Kidney (tissue), 14 donors: ENCODE measurements around the gene PEX14. TPM values are rescaled to one million over a fixed set of nuclear protein-coding genes. Genes with fewer than 3 reads are reported as not detected.

Experiments
- DNase-seq, 5 donors: peaks; one replicate each; pipeline ENCODE4 v3.0.0-alpha.2; 2013 to 2020
- FAIRE-seq: peaks from 2 replicates; lab custom pipeline; 2012; peaks lifted over from hg19 to GRCh38; lab: Jason Lieb, UNC
- H3K27ac ChIP-seq, 2 donors: one replicate each; pipeline ENCODE4 v1.7.0; 2013; ENCODE audit warnings: low read depth in 2 of 2, low read length in 2 of 2, inconsistent platforms in 1 of 2
- H3K27me3 ChIP-seq: one replicate; pipeline ENCODE4 v1.7.1; 2013; ENCODE audit warnings: low read length, inconsistent platforms; ENCODE audit not compliant: control insufficient read depth, insufficient read depth
- H3K36me3 ChIP-seq, 3 donors: one replicate each; pipeline versions ENCODE4 v1.7.0 to v1.7.1; 2013; ENCODE audit warnings: low read length in 3 of 3, control low read depth in 1 of 3, inconsistent platforms in 1 of 3; ENCODE audit not compliant: insufficient read depth in 3 of 3, control insufficient read depth in 2 of 3
- H3K4me1 ChIP-seq, 3 donors: one replicate each; pipeline versions ENCODE4 v1.7.0 to v1.7.1; 2013; ENCODE audit warnings: low read length in 3 of 3, inconsistent platforms in 1 of 3, low read depth in 1 of 3; ENCODE audit not compliant: control insufficient read depth in 2 of 3, insufficient read depth in 2 of 3
- H3K4me3 ChIP-seq, 3 donors: one replicate each; pipeline versions ENCODE4 v1.7.0 to v1.8.1; 2013; ENCODE audit warnings: low read length in 3 of 3, control low read depth in 1 of 3, inconsistent platforms in 1 of 3
- H3K9ac ChIP-seq, 3 donors: one replicate each; pipeline versions ENCODE4 v1.7.0 to v1.7.1; 2013; ENCODE audit warnings: low read length in 3 of 3, control low read depth in 1 of 3, inconsistent platforms in 1 of 3
- H3K9me3 ChIP-seq, 3 donors: one replicate each; pipeline versions ENCODE4 v1.7.0 to v1.7.1; 2013; ENCODE audit warnings: low read length in 3 of 3, control low read depth in 1 of 3, inconsistent platforms in 1 of 3; ENCODE audit not compliant: control insufficient read depth in 2 of 3, insufficient read depth in 1 of 3
- intact Hi-C: fragments of 100-400 bp; cut with DNase I; formaldehyde crosslinking; loops from one replicate; pipeline ENCODE4 v1.11.1; 2022
- polyA plus RNA-seq: library from polyadenylated mRNA; stranded (reverse); fragments of 350-450 nt; fragmentation: Illumina TruSeq; extraction: RNeasy Lipid Tissue Mini Kit (QIAGEN cat#74804); gene quantifications from one replicate; pipeline ENCODE4 v1.2.3, GENCODE V29; 2014; ENCODE audit warnings: low read depth, low replicate concordance; ENCODE audit not compliant: insufficient read depth
- total RNA-seq: library from RNA; stranded (reverse); fragmentation: NEBNext Ultra II Directional; extraction: Animal tissue kit (Norgen Biotek cat#: 25700); gene quantifications from one replicate; pipeline ENCODE4 v1.2.1, GENCODE V29; 2021
- TF ChIP-seq, protein P1 (sequence below): IDR thresholded peaks from 3 replicates; pipeline ENCODE4 v1.5.1; 2012; ENCODE audit warnings: mild to moderate bottlenecking, moderate library complexity, borderline replicate concordance; ENCODE audit not compliant: insufficient read depth; ENCODE audit errors: extremely low read depth
- donor health status: control.
- donor health status: control.
- donor health status: control.
- donor health status: control.
- donor health status: control.
- donor health status: DM: yes; HTN: yes; CAD: no.
- donor health status: Normal renal cell carcinoma (clear cell type).

PEX14 gene
- total and polyA plus RNA-seq, 2 donors from 2014 or later, result 22.8 to 25.8 TPM

DNA sequence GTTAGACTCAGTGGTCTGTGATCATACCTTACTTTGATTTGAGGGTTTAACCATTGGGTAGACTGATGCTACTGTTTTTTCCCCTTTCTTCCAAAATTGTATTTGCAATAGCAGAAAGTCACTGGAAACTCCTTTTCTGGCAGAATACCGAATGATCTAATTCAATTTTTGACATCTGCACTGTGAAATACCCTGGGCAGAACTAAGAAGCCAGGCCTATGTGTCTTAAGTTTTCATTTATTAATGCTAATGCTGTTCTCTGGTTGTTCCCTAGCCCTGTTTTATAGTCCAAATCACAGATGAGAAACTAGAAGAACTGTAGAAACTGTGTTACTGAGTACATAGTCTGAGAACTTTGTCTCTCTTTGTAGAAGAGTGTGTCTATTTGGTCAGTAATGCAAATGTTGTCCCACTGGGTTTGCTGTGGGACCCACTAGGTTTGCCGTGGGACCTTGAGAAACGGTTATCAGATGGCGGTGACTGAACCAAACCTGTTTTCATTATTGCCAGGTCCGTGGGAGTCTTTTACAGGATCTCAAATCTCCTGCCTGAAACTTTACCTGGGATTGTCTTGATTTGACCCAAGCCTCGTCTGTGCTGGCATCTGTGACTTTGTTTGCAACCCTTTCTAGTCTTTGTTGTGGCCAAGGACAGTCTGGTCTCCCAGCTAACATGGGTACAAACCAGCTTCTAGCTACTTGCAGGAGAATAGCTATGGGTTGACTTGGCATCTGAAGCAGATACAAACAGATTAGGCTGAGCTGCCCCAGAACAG is 41.4 kb downstream of the PEX14 start:
- Histone ChIP-seq H3K4me1 (peaks cover 0 to 17% (median 17%) of the 10 kb centered on the region in 3 donors), H3K27ac (peak overlapping the region in 1 of 2 donors; percentile 4), H3K4me3 (no peak overlapping the region), H3K36me3 (no peaks in the 10 kb centered on the region), H3K27me3 (no peaks in the 10 kb centered on the region), H3K9me3 (no peaks in the 10 kb centered on the region), H3K9ac (peak overlapping the region in 1 of 3 donors; percentile 23)
- FAIRE-seq (no peak), DNase-seq (peak in 2 of 5 donors; percentile 11 to 42)
- intact Hi-C loops, result loop anchor here (10.0 kb wide), 1 partner anchor 349 kb away; no protein-coding TSS in a partner anchor
- TF ChIP-seq, protein P1, sequence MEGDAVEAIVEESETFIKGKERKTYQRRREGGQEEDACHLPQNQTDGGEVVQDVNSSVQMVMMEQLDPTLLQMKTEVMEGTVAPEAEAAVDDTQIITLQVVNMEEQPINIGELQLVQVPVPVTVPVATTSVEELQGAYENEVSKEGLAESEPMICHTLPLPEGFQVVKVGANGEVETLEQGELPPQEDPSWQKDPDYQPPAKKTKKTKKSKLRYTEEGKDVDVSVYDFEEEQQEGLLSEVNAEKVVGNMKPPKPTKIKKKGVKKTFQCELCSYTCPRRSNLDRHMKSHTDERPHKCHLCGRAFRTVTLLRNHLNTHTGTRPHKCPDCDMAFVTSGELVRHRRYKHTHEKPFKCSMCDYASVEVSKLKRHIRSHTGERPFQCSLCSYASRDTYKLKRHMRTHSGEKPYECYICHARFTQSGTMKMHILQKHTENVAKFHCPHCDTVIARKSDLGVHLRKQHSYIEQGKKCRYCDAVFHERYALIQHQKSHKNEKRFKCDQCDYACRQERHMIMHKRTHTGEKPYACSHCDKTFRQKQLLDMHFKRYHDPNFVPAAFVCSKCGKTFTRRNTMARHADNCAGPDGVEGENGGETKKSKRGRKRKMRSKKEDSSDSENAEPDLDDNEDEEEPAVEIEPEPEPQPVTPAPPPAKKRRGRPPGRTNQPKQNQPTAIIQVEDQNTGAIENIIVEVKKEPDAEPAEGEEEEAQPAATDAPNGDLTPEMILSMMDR, result no peak

- peak overlapping the region in 1 of 2 donors; percentile 4 for H3K27ac ChIP-seq
- no peaks in the 10 kb centered on the region for H3K27me3 ChIP-seq
- peak overlapping the region in 1 of 3 donors; percentile 23 for H3K9ac ChIP-seq
- no peak for FAIRE-seq
- TF ChIP-seq, protein P1, result no peak
- H3K4me3 ChIP-seq, result no peak overlapping the region
- H3K9me3 ChIP-seq, result no peaks in the 10 kb centered on the region
- peaks cover 0 to 15% (median 13%) of the 10 kb centered on the region in 3 donors for H3K4me1 ChIP-seq
- intact Hi-C loops, result loop anchor here (10.0 kb wide), 1 partner anchor 348 kb away; no protein-coding TSS in a partner anchor
- H3K36me3 ChIP-seq, result no peaks in the 10 kb centered on the region
- no peak for DNase-seq
These were observed 42.4 kb downstream of the PEX14 start for GRCh38 chr1:10516925-10517676.

DNA sequence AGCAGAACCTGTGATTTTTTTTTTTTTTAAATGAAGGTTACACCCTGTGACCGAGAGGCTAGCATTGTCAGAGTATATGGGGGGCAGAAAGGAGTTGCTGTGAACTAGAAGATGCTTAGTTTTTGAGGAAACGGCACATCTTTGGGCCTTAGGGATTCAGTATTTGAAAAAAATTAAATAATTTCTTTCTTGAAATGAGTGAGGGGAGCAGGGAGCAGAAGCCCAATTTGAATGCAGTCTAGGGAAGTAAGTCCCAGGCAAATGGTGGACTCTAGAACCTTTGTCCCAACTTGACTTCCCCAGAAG is 42.9 kb downstream of the PEX14 start:
- H3K9me3 ChIP-seq, result no peaks in the 10 kb centered on the region
- H3K4me3 ChIP-seq, result no peak overlapping the region
- FAIRE-seq (no peak), DNase-seq (no peak)
- intact Hi-C loops, result loop anchor here (10.0 kb wide), 1 partner anchor 347 kb away; no protein-coding TSS in a partner anchor
- H3K36me3 ChIP-seq, result no peaks in the 10 kb centered on the region
- no peak overlapping the region for H3K27ac ChIP-seq
- H3K9ac ChIP-seq, result no peak overlapping the region
- peaks cover 0 to 15% (median 13%) of the 10 kb centered on the region in 3 donors for H3K4me1 ChIP-seq
- H3K27me3 ChIP-seq, result no peaks in the 10 kb centered on the region
- TF ChIP-seq, protein P1, result no peak
